Body of pancreas (tissue), 4 donors: ENCODE measurements around the gene CAPSL. TPM values are rescaled to one million over a fixed set of nuclear protein-coding genes. Genes with fewer than 3 reads are reported as not detected.

ENCODE experiments used
- ATAC-seq: fragments of 150-250 bp; one replicate; pipeline ENCODE4 v1.9.1; 2016
- DNase-seq, 4 donors: peaks; one replicate each; pipeline ENCODE4 v3.0.0-alpha.2; 2019
- H3K27ac ChIP-seq, 4 donors: fragments of 200-600 bp; sonication (generic); 1 replicate in 3 of 4; 2 replicates in 1 of 4; pipeline versions ENCODE4 v1.5.1 to v1.6.1; 2016 to 2019; ENCODE audit warnings: mild to moderate bottlenecking in 1 of 4, mixed read lengths in 1 of 4, moderate library complexity in 1 of 4
- H3K27me3 ChIP-seq, 2 donors: fragments of 200-600 bp; sonication (generic); one replicate each; pipeline ENCODE4 v1.6.0; 2016; ENCODE audit warnings: mild to moderate bottlenecking in 1 of 2
- H3K36me3 ChIP-seq, 2 donors: fragments of 200-600 bp; sonication (generic); replicated peaks in 1 of 2; 2 replicates each; pipeline ENCODE4 v1.5.1; 2016; ENCODE audit warnings: low read depth in 2 of 2; ENCODE audit not compliant: insufficient read depth in 1 of 2
- H3K4me1 ChIP-seq: fragments of 200-600 bp; sonication (generic); one replicate; pipeline ENCODE4 v1.6.0; 2016
- H3K4me3 ChIP-seq, 2 donors: fragments of 200-600 bp; sonication (generic); 1 replicate in 1 of 2; 2 replicates in 1 of 2; pipeline ENCODE4 v1.5.1; 2016 to 2019
- H3K9me3 ChIP-seq, 3 donors: fragments of 200-600 bp; sonication (generic); 1 replicate in 2 of 3; 2 replicates in 1 of 3; pipeline ENCODE4 v1.5.1; 2016
- CTCF ChIP-seq, 7 experiments: fragments of 450-650 bp in 4 of 7; fragments of 200-600 bp in 3 of 7; sonication (generic) in 3 of 7; IDR thresholded peaks; one replicate each; pipeline ENCODE4 v1.5.1; 2016 to 2019; ENCODE audit warnings: antibody characterized with exemption in 7 of 7
- POLR2A ChIP-seq, 3 donors: fragments of 450-650 bp; IDR thresholded peaks; one replicate each; pipeline ENCODE4 v1.6.1; 2016; ENCODE audit warnings: antibody characterized with exemption in 3 of 3, mild to moderate bottlenecking in 2 of 3
- WGBS, 2 donors: methylation state at CpG; one replicate each; pipeline ENCODE4 v1.1.5; 2017; 5-methylcytosine and 5-hydroxymethylcytosine counted together
- intact Hi-C: fragments of 100-400 bp; cut with DNase I; formaldehyde crosslinking; loops from one replicate; pipeline ENCODE4 v1.15.1; 2023
- total RNA-seq, 2 donors: library from RNA; depleted of rRNA; stranded (reverse); fragments of >200 nt; gene quantifications; one replicate each; pipeline ENCODE4 v1.1.0, GENCODE V29; 2016

The CAPSL gene
- total RNA-seq, 2 donors from 2014 or later, result not detected

- DNase-seq (no peak), ATAC-seq (no peak)
- no peak overlapping the region for H3K4me3 ChIP-seq
- intact Hi-C loops, result no loop called here
- no peaks in the 10 kb centered on the region for H3K27me3 ChIP-seq
- no peaks in the 10 kb centered on the region for H3K4me1 ChIP-seq
- H3K27ac ChIP-seq, result no peak overlapping the region
- H3K36me3 ChIP-seq, result no peaks in the 10 kb centered on the region
- TF ChIP-seq POLR2A (IDR thresholded peaks at IDR 0.05) (no peak), CTCF (IDR thresholded peaks at IDR 0.05) (no peak)
- no peaks in the 10 kb centered on the region for H3K9me3 ChIP-seq
- WGBS, 2 donors, result 55 to 58% methylated on average over 9 of the region's 9 CpGs
Observed at GRCh38 chr5:35954175-35954574, 15.8 kb upstream of the CAPSL start.

- H3K4me1 ChIP-seq, result no peaks in the 10 kb centered on the region
- no peak for TF ChIP-seq POLR2A (IDR thresholded peaks at IDR 0.05)
- no peak for TF ChIP-seq CTCF (IDR thresholded peaks at IDR 0.05)
- intact Hi-C loops, result no loop called here
- no peak overlapping the region for H3K27ac ChIP-seq
- no peak overlapping the region for H3K4me3 ChIP-seq
- 70 to 83% methylated on average over 5 of the region's 5 CpGs for WGBS, 2 donors
- no peaks in the 10 kb centered on the region for H3K27me3 ChIP-seq
- no peak for DNase-seq
- no peak for ATAC-seq
- H3K36me3 ChIP-seq, result no peaks in the 10 kb centered on the region
- no peaks in the 10 kb centered on the region for H3K9me3 ChIP-seq
Observed at GRCh38 chr5:35947085-35947484, 8.7 kb upstream of the CAPSL start.

DNA sequence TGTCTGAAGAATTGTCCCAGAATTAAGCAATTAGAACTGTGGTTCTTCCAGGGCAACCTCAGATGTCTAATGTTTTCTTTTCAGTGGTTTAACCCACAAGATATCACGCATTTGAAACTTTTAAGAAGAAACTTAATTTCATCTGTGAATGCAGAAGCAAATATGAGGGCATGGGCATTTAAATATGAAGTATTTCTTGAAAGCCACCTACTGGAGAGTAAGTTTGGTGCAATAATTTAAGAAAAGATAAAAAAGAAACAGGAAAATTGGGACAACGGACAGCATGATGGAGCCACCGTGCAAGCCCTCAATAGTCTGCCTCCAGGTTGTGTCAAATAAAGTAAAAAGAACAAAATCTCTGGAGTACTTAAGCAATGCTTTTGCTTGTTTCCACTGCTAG lies 1.2 kb upstream of the CAPSL start:
- H3K4me3 ChIP-seq, result no peak overlapping the region
- 57 to 62% methylated on average over 3 of the region's 3 CpGs for WGBS, 2 donors

DNA sequence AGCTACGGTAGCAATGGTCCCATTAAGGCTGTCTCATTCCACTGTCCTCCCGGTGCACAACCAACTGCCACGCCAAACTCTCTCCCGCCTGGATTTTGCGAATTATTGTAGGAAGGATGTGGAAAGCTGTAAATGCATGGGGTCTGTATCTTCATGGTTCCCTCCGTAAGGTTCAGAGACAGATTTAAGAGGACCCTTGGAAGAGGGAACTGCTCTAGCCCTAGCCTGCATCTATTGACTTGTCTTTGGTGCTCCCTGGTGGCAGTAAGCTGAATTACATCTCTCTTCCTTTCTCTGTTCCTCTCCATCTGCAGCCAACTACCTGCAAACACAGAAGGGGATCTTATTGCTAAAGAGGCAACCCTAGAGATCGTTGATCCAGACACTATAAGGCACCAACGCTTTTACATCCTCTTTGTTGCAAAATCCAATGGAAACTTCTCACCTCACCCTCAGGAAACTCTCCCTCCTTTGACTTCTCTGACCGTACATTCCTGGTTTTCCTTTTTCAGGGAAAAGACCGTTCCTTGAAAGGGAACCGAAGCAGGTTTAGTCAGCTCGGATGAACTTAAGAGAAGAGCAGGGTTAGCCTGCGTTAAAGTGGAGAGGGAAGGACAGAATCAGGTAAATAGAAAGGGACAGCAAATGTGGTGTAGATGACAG lies 11.9 kb downstream of the CAPSL start:
- DNase-seq (peak; percentile 52 to 62 (median 58)), ATAC-seq (peak; percentile 71)
- Histone ChIP-seq H3K4me1 (peaks cover 5% of the 10 kb centered on the region), H3K4me3 (no peak overlapping the region), H3K27me3 (peaks cover 0 to 14% of the 10 kb centered on the region in 2 donors), H3K36me3 (no peaks in the 10 kb centered on the region), H3K27ac (no peak overlapping the region), H3K9me3 (no peaks in the 10 kb centered on the region)
- TF ChIP-seq POLR2A (IDR thresholded peaks at IDR 0.05), result no peak
- TF ChIP-seq CTCF (IDR thresholded peaks at IDR 0.05), result peak; percentile 33 to 84 (median 74)
- intact Hi-C loops, result loop anchor here (10.0 kb wide), 1 partner anchor 152 kb away; no protein-coding TSS in a partner anchor
- WGBS, 2 donors, result 29 to 31% methylated on average over 13 of the region's 13 CpGs

More for the DNA sequence above, 1.2 kb upstream of the CAPSL start:
- Histone ChIP-seq H3K4me1 (no peaks in the 10 kb centered on the region), H3K27ac (no peak overlapping the region), H3K9me3 (no peaks in the 10 kb centered on the region), H3K27me3 (no peaks in the 10 kb centered on the region), H3K36me3 (no peaks in the 10 kb centered on the region)
- no peak for ATAC-seq
- TF ChIP-seq CTCF (IDR thresholded peaks at IDR 0.05), result no peak
- no peak for DNase-seq
- intact Hi-C loops, result no loop called here
